Heart left ventricle (tissue), 16 donors: ENCODE measurements around the gene TAS2R38. TPM values are rescaled to one million over a fixed set of nuclear protein-coding genes. Genes with fewer than 3 reads are reported as not detected.

Experiments used
- ATAC-seq, 4 donors: fragments of 200-7000 bp; cut with Tn5 transposase; one replicate each; pipeline ENCODE4 v1.9.1; 2020 to 2022; ENCODE audit warnings: moderate library complexity in 4 of 4, mild to moderate bottlenecking in 3 of 4, moderate number of reproducible peaks in 1 of 4
- DNase-seq, 5 donors: peaks; one replicate each; pipeline ENCODE4 v3.0.0-alpha.2; 2020
- H3K27ac ChIP-seq, 12 donors: fragments of 200-600 bp; sonication (generic) in 4 of 12; one replicate each; pipeline versions ENCODE4 v1.5.0 to v1.8.0; 2016 to 2022; ENCODE audit warnings: mild to moderate bottlenecking in 2 of 12
- H3K27me3 ChIP-seq, 9 donors: fragments of 200-600 bp; sonication (generic) in 2 of 9; one replicate each; pipeline versions ENCODE4 v1.5.1 to v1.8.0; 2016 to 2022; ENCODE audit warnings: mild to moderate bottlenecking in 3 of 9
- H3K36me3 ChIP-seq, 9 donors: fragments of 200-600 bp; sonication (generic) in 2 of 9; one replicate each; pipeline versions ENCODE4 v1.5.0 to v1.8.0; 2018 to 2022; ENCODE audit warnings: mild to moderate bottlenecking in 2 of 9
- H3K4me1 ChIP-seq, 12 donors: fragments of 200-600 bp; sonication (generic) in 4 of 12; one replicate each; pipeline versions ENCODE4 v1.5.0 to v1.8.0; 2016 to 2022; ENCODE audit warnings: mild to moderate bottlenecking in 3 of 12
- H3K4me3 ChIP-seq, 12 donors: fragments of 200-600 bp; sonication (generic) in 4 of 12; one replicate each; pipeline versions ENCODE4 v1.5.0 to v1.8.0; 2017 to 2022; ENCODE audit warnings: mild to moderate bottlenecking in 9 of 12, moderate library complexity in 4 of 12
- H3K9me3 ChIP-seq, 12 donors: fragments of 200-600 bp; sonication (generic) in 4 of 12; one replicate each; pipeline versions ENCODE4 v1.5.0 to v1.8.0; 2016 to 2022; ENCODE audit warnings: mild to moderate bottlenecking in 1 of 12
- POLR2A ChIP-seq, 2 donors: fragments of 450-650 bp; IDR thresholded peaks; one replicate each; pipeline ENCODE4 v1.6.1; 2017; ENCODE audit warnings: antibody characterized with exemption in 2 of 2, mild to moderate bottlenecking in 2 of 2, moderate library complexity in 2 of 2
- WGBS, 4 donors: extraction: QIAGEN DNeasy Blood & Tissue Kit in 2 of 4; methylation state at CpG; one replicate each; pipeline versions ENCODE4 v1.1.5 to v1.1.7; 2013 to 2018; 5-methylcytosine and 5-hydroxymethylcytosine counted together
- intact Hi-C, 10 donors: fragments of 100-400 bp; cut with DNase I; formaldehyde crosslinking; loops; one replicate each; pipeline versions ENCODE4 v1.11.1 to v1.14.2; 2022
- polyA plus RNA-seq, 2 donors: library from polyadenylated mRNA; stranded (reverse); fragments of 200-250 nt; gene quantifications; one replicate each; pipeline ENCODE4 v1.2.3, GENCODE V29; 2013
- total RNA-seq, 9 donors: library from RNA; depleted of rRNA in 2 of 9; stranded (reverse); fragments of >200 nt in 2 of 9; fragmentation: NEBNext Ultra II Directional in 3 of 9; extraction: Animal tissue kit (Norgen Biotek cat#: 25700) in 3 of 9; gene quantifications; one replicate each; pipeline versions ENCODE4 v1.1.0 to v1.2.4, GENCODE V29; 2016 to 2023
- TF ChIP-seq, protein P1 (sequence below), 12 donors: fragments of 200-600 bp; sonication (generic) in 4 of 12; IDR thresholded peaks; one replicate each; pipeline versions ENCODE4 v1.5.0 to v1.8.0; 2018 to 2022; ENCODE audit warnings: antibody characterized with exemption in 12 of 12, mild to moderate bottlenecking in 5 of 12
- donor health status: ischemic (EF 13 %, LVEDD 7.1; RV severe dilation, severe dysfunction).
- donor health status: healthy with polysubstance abuse.
- donor health status: DM: no; HTN: yes; CAD: no.
- donor health status: DM: no; HTN: no; CAD: no.
- donor health status: ischemic (EF 25% LVEDD 6.9; RV normal size, moderate dysfunction).
- donor health status: ischemic (EF 25% LVEDD 5.7; RV mildly dilated, moderate dysfunction).
- donor health status: healthy.
- donor health status: DM: yes; HTN: yes; CAD: no.
- donor health status: ischemic (EF 35%, LVEDD 5.7; RV mildly dilated, moderate dysfunction).
- donor health status: nonischemic (EF 11% LVEDD 7.7; RV severe dilation, severe dysfunction).
- donor health status: DM: yes; HTN: yes; CAD: no.
- donor health status: PGD.
- donor health status: ischemic (EF 29% LVEDD 5.4; RV normal size, mild dysfunction).
- donor health status: nonischemic (EF 23%, LVEDD 6.1; RV moderate dilation, normal function).

The TAS2R38 gene
- total and polyA plus RNA-seq, 11 donors = not detected

GRCh38 chr7:141941075-141941474 lies 32.5 kb downstream of the TAS2R38 start:
- ATAC-seq = no peak
- H3K27me3 ChIP-seq = no peaks in the 10 kb centered on the region
- TF ChIP-seq, protein P1, sequence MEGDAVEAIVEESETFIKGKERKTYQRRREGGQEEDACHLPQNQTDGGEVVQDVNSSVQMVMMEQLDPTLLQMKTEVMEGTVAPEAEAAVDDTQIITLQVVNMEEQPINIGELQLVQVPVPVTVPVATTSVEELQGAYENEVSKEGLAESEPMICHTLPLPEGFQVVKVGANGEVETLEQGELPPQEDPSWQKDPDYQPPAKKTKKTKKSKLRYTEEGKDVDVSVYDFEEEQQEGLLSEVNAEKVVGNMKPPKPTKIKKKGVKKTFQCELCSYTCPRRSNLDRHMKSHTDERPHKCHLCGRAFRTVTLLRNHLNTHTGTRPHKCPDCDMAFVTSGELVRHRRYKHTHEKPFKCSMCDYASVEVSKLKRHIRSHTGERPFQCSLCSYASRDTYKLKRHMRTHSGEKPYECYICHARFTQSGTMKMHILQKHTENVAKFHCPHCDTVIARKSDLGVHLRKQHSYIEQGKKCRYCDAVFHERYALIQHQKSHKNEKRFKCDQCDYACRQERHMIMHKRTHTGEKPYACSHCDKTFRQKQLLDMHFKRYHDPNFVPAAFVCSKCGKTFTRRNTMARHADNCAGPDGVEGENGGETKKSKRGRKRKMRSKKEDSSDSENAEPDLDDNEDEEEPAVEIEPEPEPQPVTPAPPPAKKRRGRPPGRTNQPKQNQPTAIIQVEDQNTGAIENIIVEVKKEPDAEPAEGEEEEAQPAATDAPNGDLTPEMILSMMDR (IDR thresholded peaks at IDR 0.05) = no peak
- TF ChIP-seq POLR2A (IDR thresholded peaks at IDR 0.05) = no peak
- H3K36me3 ChIP-seq = no peaks in the 10 kb centered on the region
- H3K4me1 ChIP-seq = peaks cover 0 to 4% (median 0%) of the 10 kb centered on the region in 12 donors
- no peak overlapping the region for H3K4me3 ChIP-seq
- no peak overlapping the region for H3K27ac ChIP-seq
- 79 to 84% (median 79%) methylated on average over 3 of the region's 3 CpGs for WGBS, 4 donors
- DNase-seq = no peak
- intact Hi-C loops = no loop called here
- H3K9me3 ChIP-seq = peaks cover 0 to 44% (median 11%) of the 10 kb centered on the region in 12 donors

- WGBS, 4 donors = 66 to 90% (median 71%) methylated on average over 5 of the region's 5 CpGs
- H3K4me1 ChIP-seq = peaks cover 0 to 12% (median 0%) of the 10 kb centered on the region in 12 donors
Observed at GRCh38 chr7:141930211-141930610, 43.4 kb downstream of the TAS2R38 start.

GRCh38 chr7:141928845-141929195 lies 44.8 kb downstream of the TAS2R38 start:
- TF ChIP-seq, protein P1 (IDR thresholded peaks at IDR 0.05) = no peak
- no peak for TF ChIP-seq POLR2A (IDR thresholded peaks at IDR 0.05)
- ATAC-seq (no peak), DNase-seq (no peak)
- Histone ChIP-seq H3K9me3 (peaks cover 0 to 3% (median 0%) of the 10 kb centered on the region in 12 donors), H3K4me1 (peaks cover 0 to 12% (median 0%) of the 10 kb centered on the region in 12 donors), H3K27ac (peak overlapping the region in 1 of 12 donors; percentile 5), H3K27me3 (no peaks in the 10 kb centered on the region), H3K36me3 (no peaks in the 10 kb centered on the region), H3K4me3 (no peak overlapping the region)
- intact Hi-C loops = no loop called here
- WGBS, 4 donors = 80 to 83% (median 81%) methylated on average over 3 of the region's 3 CpGs

More at GRCh38 chr7:141930211-141930610, 43.4 kb downstream of the TAS2R38 start:
- ATAC-seq (no peak), DNase-seq (no peak)
- Histone ChIP-seq H3K27ac (no peak overlapping the region), H3K36me3 (no peaks in the 10 kb centered on the region), H3K4me3 (no peak overlapping the region), H3K9me3 (peaks cover 0 to 3% (median 0%) of the 10 kb centered on the region in 12 donors), H3K27me3 (no peaks in the 10 kb centered on the region)
- intact Hi-C loops = no loop called here
- TF ChIP-seq, protein P1 (IDR thresholded peaks at IDR 0.05) = no peak
- no peak for TF ChIP-seq POLR2A (IDR thresholded peaks at IDR 0.05)

DNA sequence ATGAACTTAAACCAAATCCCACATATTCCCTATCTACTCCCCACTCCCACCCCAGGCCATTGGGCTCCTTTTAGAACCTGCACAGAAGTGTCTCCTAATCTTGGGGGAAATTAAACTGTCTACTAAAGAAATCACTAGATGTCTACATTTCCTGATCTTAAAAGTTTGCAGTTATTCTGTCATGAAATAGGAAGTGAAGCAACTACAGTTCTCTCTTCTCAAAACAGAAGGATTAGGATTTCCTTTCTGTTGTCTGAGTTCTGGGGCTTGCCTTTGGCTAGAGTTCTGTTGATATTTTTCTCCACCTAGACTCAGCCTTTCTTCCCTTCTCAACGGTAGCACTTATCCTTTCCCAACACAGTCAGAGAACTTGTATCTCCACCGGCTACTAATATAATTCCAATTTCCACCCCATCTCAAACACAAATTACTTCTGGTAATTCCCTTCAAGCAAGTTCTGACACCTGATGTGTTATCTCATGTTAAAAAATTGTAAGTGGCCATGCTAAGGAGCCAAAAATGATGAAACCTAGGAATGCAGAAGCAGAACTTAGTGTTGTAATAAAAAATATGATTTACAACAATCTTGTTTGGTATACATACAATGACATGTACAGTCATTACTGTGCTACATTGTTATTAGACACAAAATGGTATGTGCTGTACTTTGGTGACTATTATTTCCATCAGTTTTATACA lies 45.3 kb downstream of the TAS2R38 start:
- TF ChIP-seq, protein P1 (IDR thresholded peaks at IDR 0.05) = no peak
- TF ChIP-seq POLR2A (IDR thresholded peaks at IDR 0.05) = no peak
- ATAC-seq (no peak), DNase-seq (no peak)
- 67 to 75% (median 74%) methylated on average over 2 of the region's 2 CpGs for WGBS, 4 donors
- peaks cover 0 to 3% (median 0%) of the 10 kb centered on the region in 12 donors for H3K9me3 ChIP-seq
- peak overlapping the region in 1 of 12 donors; percentile 5 for H3K27ac ChIP-seq
- intact Hi-C loops = no loop called here
- no peaks in the 10 kb centered on the region for H3K36me3 ChIP-seq
- H3K27me3 ChIP-seq = no peaks in the 10 kb centered on the region
- peaks cover 0 to 12% (median 0%) of the 10 kb centered on the region in 12 donors for H3K4me1 ChIP-seq
- no peak overlapping the region for H3K4me3 ChIP-seq

Other genes with a start within 250 kb of the TAS2R38 start
- 100 to 1,000 TPM in 6 of 9 donors, 10 to 100 TPM in 3; 95.5 to 120 (median 104) TPM for gene SSBP1, start 235.4 kb downstream of the TAS2R38 start, total RNA-seq
- gene SSBP1, start 235.4 kb downstream of the TAS2R38 start, polyA plus RNA-seq = 100 to 1,000 TPM; 252 to 268 TPM
- gene TAS2R3, start 209.7 kb downstream of the TAS2R38 start, total RNA-seq = 1 to 10 TPM in 1 of 9 donors, under 1 TPM in 5, not detected in 3; 0.25 to 1.2 (median 0.58) TPM
- gene TAS2R3, start 209.7 kb downstream of the TAS2R38 start, polyA plus RNA-seq = not detected
- under 1 TPM in 7 of 9 donors, not detected in 2; 0.12 to 0.67 (median 0.19) TPM for gene TAS2R4, start 197.1 kb downstream of the TAS2R38 start, total RNA-seq
- gene TAS2R4, start 197.1 kb downstream of the TAS2R38 start, polyA plus RNA-seq = under 1 TPM; 0.07 to 0.11 TPM
- gene TAS2R5, start 183.6 kb downstream of the TAS2R38 start, total RNA-seq = under 1 TPM in 4 of 9 donors, not detected in 5; 0.27 to 0.60 (median 0.49) TPM
- under 1 TPM in 1 of 2 donors, not detected in 1; 0.18 TPM for gene TAS2R5, start 183.6 kb downstream of the TAS2R38 start, polyA plus RNA-seq
- not detected for gene PRSS37, start 132.3 kb downstream of the TAS2R38 start, total RNA-seq
- gene PRSS37, start 132.3 kb downstream of the TAS2R38 start, polyA plus RNA-seq = not detected
- gene OR9A4, start 57.4 kb downstream of the TAS2R38 start, total RNA-seq = not detected
- not detected for gene OR9A4, start 57.4 kb downstream of the TAS2R38 start, polyA plus RNA-seq
- 1 to 10 TPM in 2 of 9 donors, under 1 TPM in 6, not detected in 1; 0.12 to 2.6 (median 0.50) TPM for gene CLEC5A, start 26.8 kb downstream of the TAS2R38 start, total RNA-seq
- 1 to 10 TPM in 1 of 2 donors, under 1 TPM in 1; 0.27 to 1.1 TPM for gene CLEC5A, start 26.8 kb downstream of the TAS2R38 start, polyA plus RNA-seq
- gene MGAM, start 22.1 kb upstream of the TAS2R38 start, total RNA-seq = 1 to 10 TPM in 2 of 9 donors, under 1 TPM in 7; 0.15 to 1.2 (median 0.52) TPM
- under 1 TPM; 0.08 to 0.10 TPM for gene MGAM, start 22.1 kb upstream of the TAS2R38 start, polyA plus RNA-seq
- under 1 TPM in 6 of 9 donors, not detected in 3; 0.02 to 0.13 (median 0.09) TPM for gene MGAM2, start 137.9 kb upstream of the TAS2R38 start, total RNA-seq
- gene MGAM2, start 137.9 kb upstream of the TAS2R38 start, polyA plus RNA-seq = under 1 TPM in 1 of 2 donors, not detected in 1; 0.01 TPM